Left lung (tissue), 10 donors: ENCODE data around the gene HIBADH. TPM values are rescaled to one million over a fixed set of nuclear protein-coding genes. Genes with fewer than 3 reads are reported as not detected.

Experiments used
- ATAC-seq: fragments of 200-7000 bp; cut with Tn5 transposase; one replicate; pipeline ENCODE4 v1.9.1; 2020; ENCODE audit warnings: moderate library complexity
- DNase-seq, 4 donors: peaks; one replicate each; pipeline ENCODE4 v3.0.0-alpha.2; 2013 to 2020
- H3K27ac ChIP-seq, 2 donors: fragments of 200-600 bp; sonication (generic) in 1 of 2; one replicate each; pipeline versions ENCODE4 v1.5.0 to v1.8.0; 2020 to 2021
- H3K27me3 ChIP-seq, 2 donors: fragments of 200-600 bp; sonication (generic) in 1 of 2; one replicate each; pipeline versions ENCODE4 v1.5.0 to v1.8.0; 2020 to 2021
- H3K36me3 ChIP-seq, 2 donors: fragments of 200-600 bp; sonication (generic) in 1 of 2; one replicate each; pipeline versions ENCODE4 v1.5.0 to v1.8.0; 2020 to 2021
- H3K4me1 ChIP-seq, 2 donors: fragments of 200-600 bp; one replicate each; pipeline ENCODE4 v1.8.0; 2021
- H3K4me3 ChIP-seq, 2 donors: fragments of 200-600 bp; sonication (generic) in 1 of 2; one replicate each; pipeline versions ENCODE4 v1.5.0 to v1.8.0; 2020 to 2021; ENCODE audit warnings: mild to moderate bottlenecking in 1 of 2
- H3K9me3 ChIP-seq, 2 donors: fragments of 200-600 bp; sonication (generic) in 1 of 2; one replicate each; pipeline versions ENCODE4 v1.5.0 to v1.8.0; 2020 to 2021
- CTCF ChIP-seq, 2 donors: fragments of 200-600 bp; sonication (generic) in 1 of 2; IDR thresholded peaks; one replicate each; pipeline versions ENCODE4 v1.5.0 to v1.8.0; 2021; ENCODE audit warnings: antibody characterized with exemption in 2 of 2
- intact Hi-C, 2 donors: fragments of 100-400 bp; cut with DNase I; formaldehyde crosslinking; loops; one replicate each; pipeline versions ENCODE4 v1.11.2 to v1.14.2; 2022
- polyA plus RNA-seq, 6 donors: library from polyadenylated mRNA; unstranded; fragments of 120-200 nt; gene quantifications; one replicate each; pipeline ENCODE4 v1.2.1, GENCODE V29; 2013; ENCODE audit not compliant: insufficient read length in 6 of 6
- total RNA-seq, 2 donors: library from RNA; stranded (reverse); fragmentation: NEBNext Ultra II Directional; extraction: Animal tissue kit (Norgen Biotek cat#: 25700); gene quantifications; one replicate each; pipeline ENCODE4 v1.2.1, GENCODE V29; 2021
- donor health status: DM: no; HTN: yes; CAD: no.
- donor health status: DM: no; HTN: no; CAD: no.

The HIBADH gene
- total and polyA plus RNA-seq, 8 donors = 20.8 to 63.3 (median 49.4) TPM

GRCh38 chr7:27685893-27686292 lies 23.2 kb upstream of the HIBADH start:
- DNase-seq = no peak
- no peaks in the 10 kb centered on the region for H3K36me3 ChIP-seq
- H3K27me3 ChIP-seq = no peaks in the 10 kb centered on the region
- no peak for ATAC-seq
- intact Hi-C loops = no loop called here
- no peak overlapping the region for H3K4me3 ChIP-seq
- H3K4me1 ChIP-seq = no peaks in the 10 kb centered on the region
- no peak for TF ChIP-seq CTCF (IDR thresholded peaks at IDR 0.05)
- no peaks in the 10 kb centered on the region for H3K9me3 ChIP-seq
- no peak overlapping the region for H3K27ac ChIP-seq

GRCh38 chr7:27685209-27685608 lies 22.5 kb upstream of the HIBADH start:
- TF ChIP-seq CTCF (IDR thresholded peaks at IDR 0.05) = no peak
- intact Hi-C loops = no loop called here
- Histone ChIP-seq H3K4me1 (no peaks in the 10 kb centered on the region), H3K27me3 (no peaks in the 10 kb centered on the region), H3K9me3 (no peaks in the 10 kb centered on the region), H3K36me3 (no peaks in the 10 kb centered on the region), H3K27ac (no peak overlapping the region), H3K4me3 (no peak overlapping the region)
- ATAC-seq (no peak), DNase-seq (no peak)

GRCh38 chr7:27684491-27684890 lies 21.8 kb upstream of the HIBADH start:
- Histone ChIP-seq H3K27ac (no peak overlapping the region), H3K4me3 (no peak overlapping the region), H3K27me3 (no peaks in the 10 kb centered on the region), H3K9me3 (no peaks in the 10 kb centered on the region), H3K36me3 (no peaks in the 10 kb centered on the region), H3K4me1 (no peaks in the 10 kb centered on the region)
- ATAC-seq (no peak), DNase-seq (no peak)
- intact Hi-C loops = no loop called here
- TF ChIP-seq CTCF (IDR thresholded peaks at IDR 0.05) = no peak

GRCh38 chr7:27680610-27681009 lies 17.9 kb upstream of the HIBADH start:
- no peak for TF ChIP-seq CTCF (IDR thresholded peaks at IDR 0.05)
- Histone ChIP-seq H3K4me1 (no peaks in the 10 kb centered on the region), H3K27me3 (no peaks in the 10 kb centered on the region), H3K36me3 (no peaks in the 10 kb centered on the region), H3K9me3 (no peaks in the 10 kb centered on the region), H3K27ac (no peak overlapping the region), H3K4me3 (no peak overlapping the region)
- no peak for ATAC-seq
- intact Hi-C loops = no loop called here
- no peak for DNase-seq

- Histone ChIP-seq H3K4me1 (no peaks in the 10 kb centered on the region), H3K27ac (peak overlapping the region; percentile 37 to 57), H3K9me3 (no peaks in the 10 kb centered on the region), H3K36me3 (no peaks in the 10 kb centered on the region), H3K27me3 (no peaks in the 10 kb centered on the region), H3K4me3 (no peak overlapping the region)
- TF ChIP-seq CTCF (IDR thresholded peaks at IDR 0.05) = no peak
- intact Hi-C loops = no loop called here
- peak; percentile 44 for ATAC-seq
- DNase-seq = no peak
Observed at GRCh38 chr7:27678617-27679260, 16.1 kb upstream of the HIBADH start.
